ENCODE measurements around the gene COQ5.
"Not testable (repeated sequence)": the region's sequence is repeated elsewhere in the genome, so short reads cannot be mapped to it uniquely, and the experiment has no call there.

The COQ5 gene

GRCh38 chr12:120522568-120522967, 6.4 kb downstream of the COQ5 start:
- DNase-seq, result no peak

DNA sequence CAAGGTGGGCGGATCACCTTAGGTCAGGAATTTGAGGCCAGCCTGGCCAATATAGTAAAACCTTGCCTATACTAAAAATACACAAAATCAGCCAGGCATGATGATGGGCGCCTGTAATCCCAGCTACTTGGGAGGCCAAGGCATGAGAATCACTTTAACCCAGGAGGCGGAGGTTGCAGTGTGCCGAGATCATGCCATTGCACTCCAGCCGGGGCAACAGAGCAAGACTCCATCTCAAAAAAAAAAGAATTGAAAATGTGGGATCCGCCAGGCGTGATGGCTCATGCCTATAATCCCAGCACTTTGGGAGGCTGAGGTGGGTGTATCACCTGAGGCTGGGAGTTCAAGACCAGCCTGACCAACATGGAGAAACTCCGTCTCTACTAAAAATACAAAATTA, 9.6 kb downstream of the COQ5 start:
- not testable (repeated sequence) for DNase-seq

- no peak for DNase-seq
Observed at GRCh38 chr12:120515496-120515895, 13.5 kb downstream of the COQ5 start.

- DNase-seq, result no peak
Observed at GRCh38 chr12:120514002-120514401, 15.0 kb downstream of the COQ5 start.

DNA sequence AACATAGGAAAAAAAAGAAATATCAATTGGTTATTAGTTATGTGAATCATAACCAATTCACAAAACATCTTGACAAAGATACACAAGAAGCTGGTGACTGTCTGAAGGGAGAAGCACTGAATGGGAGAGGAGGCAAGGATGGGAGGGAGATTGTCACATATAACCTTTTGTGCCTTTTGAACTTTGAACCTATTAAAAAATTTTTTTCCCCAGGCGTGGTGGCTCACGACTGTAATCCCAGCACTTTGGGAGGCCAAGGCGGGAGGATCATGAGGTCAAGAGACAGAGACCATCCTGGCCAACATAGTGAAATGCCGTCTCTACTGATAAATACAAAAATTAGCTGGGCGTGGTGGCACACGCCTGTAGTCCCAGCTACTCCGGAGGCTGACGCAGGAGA, 20.4 kb downstream of the COQ5 start:
- DNase-seq, result no peak

GRCh38 chr12:120504587-120504986, 24.4 kb downstream of the COQ5 start:
- DNase-seq, result no peak

- DNase-seq, result no peak
Observed at GRCh38 chr12:120500581-120500980, 28.4 kb downstream of the COQ5 start.

DNA sequence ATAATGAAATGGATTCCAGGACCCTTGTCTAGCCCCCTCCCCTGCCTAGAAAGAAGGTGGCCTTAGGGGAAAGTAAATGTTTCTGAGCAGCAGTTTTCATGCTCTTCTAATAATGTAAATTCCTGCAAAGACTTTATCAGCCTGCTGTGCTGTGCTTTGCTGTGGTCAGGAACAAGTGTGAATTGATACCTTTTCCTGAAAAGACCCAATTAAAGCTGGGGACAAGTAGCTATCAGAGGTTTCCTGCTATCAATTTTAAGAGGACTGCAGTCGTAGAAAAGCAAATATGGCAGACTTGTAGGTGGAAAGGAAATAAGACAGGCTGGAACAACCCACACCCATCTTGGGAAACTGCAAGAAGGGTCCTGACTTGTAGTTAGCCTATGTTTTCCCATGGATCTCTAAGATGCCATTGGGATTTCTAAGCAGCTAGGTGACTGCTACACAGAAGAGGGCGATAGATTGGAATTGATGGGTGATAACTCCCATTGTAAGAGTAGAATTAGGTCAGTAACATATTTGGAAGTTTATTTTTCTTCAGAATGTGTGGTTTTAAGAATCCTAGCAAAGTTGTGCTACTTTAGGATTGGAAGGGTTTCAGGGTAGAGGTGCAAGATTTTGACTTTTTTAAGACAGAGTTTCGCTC, 30.0 kb downstream of the COQ5 start:
- no peak for DNase-seq

DNA sequence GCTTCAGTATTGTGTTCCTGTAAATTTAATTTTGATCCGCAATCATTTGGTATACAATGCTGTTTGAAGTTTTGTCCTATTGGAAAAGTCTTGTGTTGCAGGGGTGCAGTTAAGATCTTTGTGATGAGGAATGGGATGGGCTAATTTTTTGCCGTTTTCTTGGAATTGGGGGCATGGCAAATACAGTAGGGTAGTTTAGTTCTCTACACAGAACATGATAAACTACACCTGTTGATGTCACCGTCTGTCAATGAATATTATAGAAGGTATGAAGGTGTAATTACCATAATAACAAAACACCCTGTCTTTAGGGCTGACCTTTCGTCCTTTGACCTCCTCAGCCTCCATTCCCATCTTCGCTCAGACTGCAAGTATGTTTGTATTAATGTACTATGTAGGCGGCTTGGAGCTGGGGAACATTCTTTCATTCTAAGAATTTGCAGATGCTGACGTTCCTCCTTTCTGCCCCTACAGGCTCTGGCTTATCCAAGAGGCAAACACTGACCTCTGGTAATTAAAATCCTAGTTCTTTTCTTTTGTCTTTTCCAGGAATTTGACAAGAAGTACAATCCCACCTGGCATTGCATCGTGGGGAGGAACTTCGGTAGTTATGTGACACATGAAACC, 31.3 kb downstream of the COQ5 start:
- no peak for DNase-seq

- peak; percentile 64 for DNase-seq
Observed at GRCh38 chr12:120496413-120497340, 32.3 kb downstream of the COQ5 start.

DNA sequence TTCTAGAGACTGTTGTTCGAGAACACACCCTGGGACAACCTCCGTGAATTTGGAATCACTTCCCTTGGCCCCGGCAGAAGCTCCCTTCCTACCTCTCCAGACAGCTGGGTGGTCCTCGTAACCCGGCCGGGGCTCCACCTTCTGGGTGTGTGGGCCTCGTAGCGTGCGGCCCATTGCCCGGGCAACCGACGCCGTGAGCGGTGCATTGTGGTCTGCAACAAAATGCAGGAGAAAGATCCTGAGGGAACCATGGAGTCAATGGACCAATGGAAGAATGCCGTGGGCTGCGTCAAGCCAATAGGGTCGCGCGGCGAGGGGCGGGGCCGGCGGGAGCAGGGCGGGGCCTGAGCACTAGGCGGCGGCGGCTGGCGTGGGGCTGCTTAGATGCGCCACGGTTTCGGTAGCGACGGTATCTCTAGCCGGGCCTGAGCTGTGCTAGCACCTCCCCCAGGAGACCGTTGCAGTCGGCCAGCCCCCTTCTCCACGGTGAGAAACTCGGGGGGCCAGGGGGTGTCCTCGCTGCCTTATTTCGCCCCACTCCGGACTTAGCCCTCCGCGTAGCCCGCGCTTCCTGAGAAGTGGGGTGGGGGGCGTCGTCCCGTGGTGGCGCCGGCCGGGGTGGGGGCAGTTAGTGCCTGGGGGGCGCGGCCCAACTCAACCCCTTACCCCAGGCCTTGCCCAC, 33.1 kb downstream of the COQ5 start, which contains the start of gene DYNLL1:
Gene DYNLL1, plus strand, starts transcription at position 383 of the 682 bp plus-strand sequence. CDS start 309 bp downstream, outside the sequence.
- DNase-seq, result peak; percentile 98

DNA sequence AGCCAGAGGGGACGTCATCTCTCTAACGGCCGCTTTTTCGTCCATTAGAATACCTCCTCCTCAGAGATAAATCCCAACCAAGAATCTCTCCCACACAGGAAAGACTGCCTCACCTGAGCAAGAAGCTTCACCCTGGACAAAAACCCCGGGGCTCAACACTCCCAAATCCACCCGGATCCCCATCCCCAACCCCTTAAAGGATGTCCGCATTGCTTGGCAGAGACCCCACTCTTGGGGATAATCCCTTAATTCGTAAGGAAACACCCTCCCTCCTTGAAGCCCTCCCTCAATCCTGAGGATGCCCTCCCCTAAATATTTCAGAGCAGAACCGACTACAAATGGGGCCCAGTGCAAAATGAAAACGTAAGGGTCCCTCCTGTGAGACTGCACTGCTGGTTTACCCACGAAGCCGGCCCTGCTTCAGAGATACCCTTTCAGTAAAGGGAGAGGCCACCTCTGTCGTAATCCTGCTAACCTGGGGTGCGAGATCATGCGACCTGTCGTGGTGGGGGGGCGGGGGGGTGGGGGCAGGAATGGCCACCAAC, 33.7 kb downstream of the COQ5 start:
- DNase-seq, result no peak

GRCh38 chr12:120490833-120491512, 38.0 kb downstream of the COQ5 start:
- no peak for DNase-seq

DNA sequence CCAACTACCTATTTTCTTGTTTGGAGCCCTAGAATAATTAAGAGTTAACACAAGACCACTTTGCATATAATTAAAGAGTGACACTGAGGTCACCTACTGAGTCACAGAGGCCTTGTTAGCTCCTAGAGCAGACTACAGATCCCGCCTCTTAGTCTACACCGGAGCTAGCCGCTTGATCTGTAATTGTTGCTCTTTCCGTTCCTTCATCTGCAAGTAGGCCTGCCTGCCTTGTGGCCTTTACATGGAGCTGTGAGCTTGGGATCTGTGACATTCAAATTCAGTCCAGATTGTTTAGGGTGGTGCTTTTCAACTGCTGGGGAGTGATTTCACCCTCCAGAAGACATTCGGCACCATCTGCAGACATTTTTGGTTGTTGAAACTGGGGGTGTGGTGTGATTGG, 38.6 kb downstream of the COQ5 start:
- DNase-seq, result no peak

- DNase-seq, result no peak
Observed at GRCh38 chr12:120489018-120489417, 39.9 kb downstream of the COQ5 start.

GRCh38 chr12:120488057-120488640, 40.8 kb downstream of the COQ5 start:
- no peak for DNase-seq

GRCh38 chr12:120487552-120487951, 41.4 kb downstream of the COQ5 start:
- not testable (repeated sequence) for DNase-seq

GRCh38 chr12:120485961-120486881, 42.7 kb downstream of the COQ5 start:
- DNase-seq, result no peak

DNA sequence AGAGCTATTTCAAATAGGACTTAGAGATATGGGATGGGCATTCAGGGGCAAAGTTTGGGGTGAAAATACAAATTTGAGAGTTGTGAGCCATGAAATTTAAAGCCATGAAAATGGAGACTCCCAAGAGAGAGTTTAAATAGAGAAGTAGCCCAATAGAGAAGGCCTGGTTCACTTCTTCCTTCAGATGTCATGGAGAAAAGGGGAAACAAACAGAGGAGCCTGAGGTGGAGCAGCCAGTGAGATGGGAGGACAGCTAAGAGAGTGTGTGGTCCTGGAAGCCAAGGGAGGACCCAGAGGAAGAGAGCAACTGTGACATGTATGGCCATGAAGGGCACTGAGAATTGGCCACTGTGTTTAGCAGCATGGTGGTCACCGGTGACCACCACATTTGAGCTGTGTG, 45.3 kb downstream of the COQ5 start:
- DNase-seq, result no peak

DNA sequence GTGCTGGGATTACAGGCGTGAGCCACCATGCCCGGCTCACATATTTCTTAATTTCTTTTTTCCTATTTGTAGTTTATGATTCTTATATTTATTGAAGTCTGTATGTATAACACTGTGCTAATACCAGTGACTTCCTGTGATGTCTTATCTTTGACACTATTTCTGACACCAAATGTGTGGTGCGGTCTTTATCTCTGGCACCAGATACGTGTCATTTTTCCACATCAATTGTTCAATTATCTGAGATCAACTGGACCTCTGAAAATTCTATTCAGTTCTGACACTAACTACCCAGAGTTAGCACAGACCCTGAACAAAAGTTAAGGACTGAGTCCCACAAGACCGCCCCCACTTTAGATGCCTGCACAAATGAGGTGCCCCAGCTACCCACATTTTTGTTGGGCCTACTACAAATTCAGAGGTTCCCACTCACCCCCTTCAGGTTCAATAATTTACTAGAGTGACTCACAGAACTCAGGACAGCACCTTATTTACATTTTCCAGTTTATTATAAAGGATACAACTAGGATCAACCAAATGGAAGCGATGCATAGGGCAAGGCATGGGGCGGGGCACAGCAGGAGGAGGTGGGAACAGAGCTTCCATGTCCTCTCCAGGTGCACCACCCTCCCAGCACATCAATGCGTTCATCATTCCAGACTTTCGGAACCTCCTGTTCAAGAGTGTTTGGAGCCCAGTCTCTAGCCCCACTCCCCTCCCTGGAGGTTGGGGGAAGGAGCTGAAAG, 47.8 kb downstream of the COQ5 start:
- no peak for DNase-seq
